NCI-H526 treated with DMSO at 0.1 percent for 48 hours (cell line): ENCODE measurements around the gene PFKFB4.
A peak's percentile ranks its signal among the peaks of the same experiment; 100 is the strongest.
"Not testable (repeated sequence)": the region's sequence is repeated elsewhere in the genome, so short reads cannot be mapped to it uniquely, and the experiment has no call there.

Experiments
- DNase-seq: peaks from one replicate; lab custom pipeline; 2025; lab: John Stamatoyannopoulos, UW

Gene PFKFB4

DNA sequence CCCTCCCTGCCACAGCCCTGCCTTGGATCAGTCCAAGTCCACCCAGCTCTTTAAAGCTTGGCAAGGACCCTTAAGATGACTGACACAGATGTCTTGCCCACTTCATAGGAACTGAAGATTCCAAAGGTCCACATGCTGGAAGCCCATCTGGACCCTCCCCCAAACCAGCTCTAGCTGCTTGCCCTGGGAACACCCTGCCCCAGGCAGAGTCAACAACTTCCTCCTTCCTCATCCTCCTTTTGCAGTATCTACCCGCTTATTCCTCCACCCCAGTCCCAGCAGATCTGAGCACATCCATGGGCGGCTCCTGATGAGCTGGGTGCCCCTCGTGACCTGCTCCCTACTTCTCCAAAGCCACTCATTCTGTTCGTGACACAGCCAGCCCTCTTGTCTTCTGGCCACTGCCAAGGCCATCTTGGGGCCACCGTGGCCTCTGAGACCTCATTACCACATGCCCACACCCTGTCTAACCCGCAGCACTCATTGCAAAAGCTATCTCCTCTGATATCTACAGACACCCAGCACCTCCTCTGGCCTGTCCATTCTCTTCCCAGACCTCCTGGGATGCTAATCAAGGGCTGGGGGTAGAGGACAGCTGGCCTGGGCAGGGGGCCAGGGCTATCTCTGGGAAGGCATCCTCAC, 2.0 kb upstream of the PFKFB4 start:
- no peak for DNase-seq

DNA sequence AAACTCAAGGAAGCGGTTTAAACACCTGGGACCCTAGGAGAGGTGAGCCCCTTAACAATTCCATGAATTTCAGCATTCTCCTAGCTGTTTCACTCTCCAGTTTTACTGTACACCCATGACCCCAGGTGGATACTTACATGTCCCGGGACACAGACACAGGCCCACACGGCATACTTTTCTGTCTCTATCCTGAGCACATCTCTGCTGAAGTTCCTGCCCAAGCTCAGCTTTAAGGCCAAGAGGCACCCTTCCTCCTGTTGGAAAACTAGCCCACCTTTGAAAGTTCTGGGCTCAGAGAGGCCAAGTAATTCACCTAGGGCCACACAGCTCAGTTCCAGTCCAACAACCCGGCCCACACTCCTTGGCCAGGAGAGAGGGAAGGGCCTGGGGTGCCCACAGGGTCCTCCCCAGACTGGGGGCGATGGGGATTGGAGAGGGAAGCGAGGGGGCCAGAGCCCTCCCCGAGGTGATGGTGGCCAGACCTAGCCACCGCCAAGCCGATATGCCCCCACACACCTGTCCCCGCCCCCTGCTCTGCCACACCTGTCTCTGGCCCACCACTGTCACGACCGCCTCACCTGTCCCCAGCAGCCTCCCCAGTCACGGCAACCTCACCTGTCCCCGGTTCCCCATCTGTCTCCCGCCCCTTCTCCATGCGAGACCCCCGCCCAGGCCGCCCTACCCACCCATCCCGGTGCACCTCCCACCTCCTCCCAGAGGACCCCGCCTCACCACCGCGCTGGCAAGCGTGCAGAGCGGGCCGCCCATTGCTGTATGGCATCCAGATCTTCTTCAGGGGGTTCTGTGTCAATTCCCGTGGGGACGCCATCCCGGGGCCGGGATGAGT, 431 bp downstream of the PFKFB4 start:
- DNase-seq = no peak

DNA sequence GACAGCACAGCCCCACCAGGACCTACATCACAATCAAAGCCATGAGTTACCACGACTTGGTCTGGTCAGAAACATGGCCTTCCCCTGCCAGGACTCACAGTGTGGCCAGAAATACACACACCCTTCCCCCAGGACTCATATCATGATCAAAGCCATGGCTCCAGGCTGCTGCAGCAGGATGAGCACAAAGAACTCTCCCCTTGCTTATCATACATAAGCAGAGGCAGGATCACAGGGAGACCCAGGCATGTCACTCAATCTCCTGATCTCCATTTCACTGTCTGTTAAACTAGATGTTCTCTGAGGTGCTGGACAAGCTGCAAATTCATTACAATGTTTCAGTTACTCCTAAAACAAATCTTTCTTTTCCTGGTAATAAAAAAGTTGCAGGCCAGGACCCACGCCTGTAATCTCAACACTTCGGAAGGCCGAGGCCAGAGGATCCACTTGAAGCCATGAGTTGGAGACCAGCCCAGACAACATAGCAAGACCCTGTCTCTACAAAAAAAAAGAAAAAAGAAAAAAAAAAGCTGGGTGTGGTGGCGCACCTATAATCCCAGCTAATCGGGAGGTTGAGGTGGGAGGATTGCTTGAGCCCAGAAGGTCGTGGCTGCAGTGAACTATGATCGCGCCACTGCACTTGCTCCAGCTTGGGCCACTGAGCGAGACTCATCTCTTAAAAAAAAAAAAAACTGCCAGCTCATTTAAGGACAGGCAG, 1.2 kb downstream of the PFKFB4 start:
- DNase-seq = no peak

DNA sequence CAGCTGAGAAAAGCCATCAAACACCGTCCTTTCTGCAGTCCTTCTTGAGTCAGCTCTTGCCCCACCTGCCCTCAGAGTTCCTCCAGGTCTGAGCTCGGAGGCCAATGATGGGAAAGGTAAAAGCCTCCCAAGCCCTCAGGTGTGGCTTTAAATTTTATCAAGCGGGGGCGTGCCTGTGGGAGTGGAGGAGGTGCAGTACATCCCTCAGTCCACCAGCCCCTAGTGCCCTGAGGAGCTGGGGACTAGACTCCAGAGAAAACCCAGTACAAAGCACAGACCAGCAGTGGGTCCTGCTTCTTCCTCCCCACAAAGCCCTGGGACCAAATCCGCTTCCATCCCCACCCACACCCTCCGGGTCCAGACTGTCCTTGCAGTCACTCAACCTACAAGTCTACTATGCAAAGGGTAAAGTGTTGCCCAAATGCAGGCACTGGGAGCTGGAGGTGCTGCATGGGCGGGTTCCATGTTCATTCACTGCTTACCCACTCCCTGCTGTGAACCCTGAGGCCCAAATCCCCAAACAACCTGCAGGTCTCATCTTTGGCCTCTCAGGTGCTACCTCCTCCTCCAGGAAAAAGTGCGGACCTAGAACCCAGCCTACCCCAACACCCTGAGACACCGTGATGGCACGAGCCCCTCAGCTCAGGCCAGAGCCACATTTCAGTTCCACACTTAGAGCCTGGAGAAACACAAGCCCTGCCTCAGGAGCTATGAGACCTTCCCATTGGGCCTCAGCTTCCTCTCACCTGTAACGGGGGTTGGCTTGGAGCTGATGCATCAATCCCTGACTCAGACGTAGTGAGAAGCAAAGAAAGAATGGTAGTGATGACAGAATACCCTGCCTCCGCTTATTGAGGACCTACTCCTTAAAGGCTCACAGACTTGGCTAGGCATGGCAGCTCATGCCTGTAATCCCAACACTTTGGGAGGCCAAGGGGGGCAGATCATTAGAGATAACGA, 2.4 kb downstream of the PFKFB4 start:
- DNase-seq = no peak

DNA sequence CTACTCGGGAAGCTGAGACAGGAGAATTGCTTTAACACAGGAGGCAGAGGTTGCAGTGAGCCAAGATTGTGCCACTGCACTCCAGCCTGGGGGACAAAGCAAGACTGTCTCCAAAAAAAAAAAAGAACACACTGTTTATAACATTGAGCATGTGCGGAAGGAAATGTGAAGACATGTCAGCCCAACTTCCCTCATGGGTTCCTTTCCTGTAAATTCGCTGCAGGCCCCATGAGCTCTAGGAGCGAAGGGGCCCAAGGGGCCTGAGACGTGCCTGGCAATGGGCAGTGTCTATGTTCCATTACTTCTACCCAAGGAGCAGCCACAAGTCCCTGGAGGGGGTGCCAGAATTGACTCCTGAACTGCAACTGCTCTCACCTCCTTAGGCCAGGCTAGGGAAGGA, 3.2 kb downstream of the PFKFB4 start:
- no peak for DNase-seq

DNA sequence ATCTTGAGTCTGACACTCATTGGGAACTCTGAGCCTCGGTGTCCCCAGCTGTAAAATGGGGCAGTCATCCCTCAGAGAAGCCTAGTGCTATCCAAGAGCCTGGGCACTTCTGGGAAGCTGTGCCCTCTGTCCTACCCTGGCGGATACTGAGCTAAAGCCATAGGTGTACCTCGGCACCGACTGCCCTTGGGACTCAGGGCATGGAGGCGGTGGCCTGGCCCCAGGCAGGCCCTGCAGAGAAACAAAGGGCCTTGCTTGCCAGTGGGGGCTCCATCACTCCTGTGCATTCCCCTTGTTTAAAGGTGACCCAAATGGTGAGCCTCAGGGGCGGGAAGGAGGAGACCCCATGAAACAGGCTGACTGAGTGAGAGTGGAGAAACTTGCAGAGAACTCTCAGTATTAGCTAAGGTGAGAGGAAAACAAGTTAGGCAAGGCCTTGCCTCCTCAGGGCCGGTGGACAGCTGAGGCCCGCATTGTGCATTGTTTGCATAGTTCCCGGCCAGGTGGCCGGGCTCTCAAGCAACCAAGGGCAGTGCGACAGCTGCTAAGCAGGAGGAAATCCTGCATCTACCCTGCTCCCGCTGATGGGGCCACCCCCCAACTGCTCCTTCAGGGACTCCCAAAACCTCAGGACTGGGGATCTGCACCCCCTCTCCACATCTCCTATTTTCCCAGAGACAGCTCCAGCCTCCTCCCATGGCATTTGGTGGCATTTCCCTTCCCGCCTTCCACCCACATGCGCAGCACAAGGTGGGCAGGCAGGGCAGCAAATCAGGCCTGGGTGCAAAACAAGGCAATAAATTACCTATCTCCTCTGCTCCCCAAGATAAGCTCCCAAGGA, 4.3 kb downstream of the PFKFB4 start:
- DNase-seq = no peak

DNA sequence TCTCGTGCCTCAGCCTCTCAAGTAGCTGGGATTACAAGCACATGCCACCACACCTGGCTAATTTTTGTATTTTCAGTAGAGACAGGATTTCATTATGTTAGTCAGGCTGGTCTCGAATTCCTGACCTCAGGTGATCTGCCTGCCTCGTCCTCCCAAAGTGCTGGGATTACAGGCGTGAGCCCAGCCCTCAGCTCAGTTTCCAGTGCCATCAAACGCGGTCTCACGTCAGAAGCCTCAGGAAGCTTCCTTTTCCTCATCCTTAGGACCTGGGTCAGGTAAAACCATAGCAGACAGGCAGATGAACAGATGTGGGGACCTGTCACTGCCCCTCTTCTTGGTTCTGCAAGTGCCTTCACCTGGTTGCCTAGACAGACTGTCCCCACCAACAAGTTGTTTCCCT, 5.0 kb downstream of the PFKFB4 start:
- not testable (repeated sequence) for DNase-seq

DNA sequence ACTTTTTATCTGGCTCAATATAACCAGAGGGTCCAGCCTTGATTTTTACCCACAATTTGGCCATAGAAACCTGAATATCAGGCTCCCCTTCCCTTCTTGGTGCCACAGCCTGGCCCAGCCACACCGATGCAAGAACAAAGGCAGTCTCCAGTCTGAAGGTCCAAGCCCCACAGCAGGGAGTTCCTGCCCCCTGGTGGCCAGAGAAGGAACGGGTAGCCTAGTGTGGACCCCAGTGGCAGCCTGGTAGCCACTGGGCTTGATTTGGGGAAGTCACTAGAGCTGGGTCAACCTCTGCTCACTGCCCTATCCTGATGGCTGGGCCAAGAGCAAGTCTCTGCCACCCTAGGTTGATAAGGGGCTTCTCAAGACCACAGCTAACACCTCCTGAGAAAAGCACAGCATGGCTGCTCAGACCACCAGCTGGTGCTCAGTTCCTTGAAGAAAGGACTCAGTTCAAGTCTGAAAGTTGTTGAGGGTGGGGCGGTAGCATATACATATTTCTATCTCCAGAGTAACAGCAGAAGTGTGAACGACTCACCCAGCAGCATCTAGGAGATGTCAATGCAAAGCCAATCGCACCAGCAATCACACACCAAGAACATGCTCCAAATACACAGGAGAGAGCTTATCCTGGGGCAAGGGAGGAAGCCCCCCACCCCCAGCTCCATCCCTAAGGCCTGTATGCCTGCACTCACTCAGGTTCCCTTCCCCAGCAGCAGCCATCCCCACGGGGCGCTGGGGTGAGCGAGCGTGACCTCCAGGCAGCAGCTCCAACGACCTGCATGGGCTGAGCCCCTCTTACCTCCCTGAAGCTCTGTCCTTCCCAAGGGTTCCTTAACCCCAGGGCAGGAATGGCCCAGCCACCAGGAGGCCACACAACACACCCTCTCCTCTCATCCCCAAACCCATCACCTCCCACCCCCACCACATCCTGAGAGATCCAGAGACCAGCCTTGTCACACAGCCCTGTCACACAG, 7.6 kb downstream of the PFKFB4 start:
- peak; percentile 69 for DNase-seq

DNA sequence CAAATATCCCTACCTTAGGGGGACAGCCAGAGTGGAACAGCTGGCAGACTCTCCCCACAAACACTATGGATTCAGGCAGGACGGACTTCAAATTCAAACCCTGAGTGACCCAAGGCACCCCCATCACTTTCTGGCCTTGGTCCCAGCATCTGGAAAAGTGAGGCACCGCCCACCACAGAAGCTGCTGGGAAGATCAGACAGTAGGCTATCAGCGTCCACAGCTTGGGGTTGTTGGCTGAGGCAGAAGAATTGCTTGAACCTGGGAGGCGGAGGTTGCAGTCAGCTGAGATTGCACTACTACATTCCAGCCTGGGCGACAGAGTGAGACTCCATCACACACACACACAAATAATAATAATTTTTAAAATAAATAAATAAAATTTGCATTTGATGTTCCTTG, 8.5 kb downstream of the PFKFB4 start:
- no peak for DNase-seq

DNA sequence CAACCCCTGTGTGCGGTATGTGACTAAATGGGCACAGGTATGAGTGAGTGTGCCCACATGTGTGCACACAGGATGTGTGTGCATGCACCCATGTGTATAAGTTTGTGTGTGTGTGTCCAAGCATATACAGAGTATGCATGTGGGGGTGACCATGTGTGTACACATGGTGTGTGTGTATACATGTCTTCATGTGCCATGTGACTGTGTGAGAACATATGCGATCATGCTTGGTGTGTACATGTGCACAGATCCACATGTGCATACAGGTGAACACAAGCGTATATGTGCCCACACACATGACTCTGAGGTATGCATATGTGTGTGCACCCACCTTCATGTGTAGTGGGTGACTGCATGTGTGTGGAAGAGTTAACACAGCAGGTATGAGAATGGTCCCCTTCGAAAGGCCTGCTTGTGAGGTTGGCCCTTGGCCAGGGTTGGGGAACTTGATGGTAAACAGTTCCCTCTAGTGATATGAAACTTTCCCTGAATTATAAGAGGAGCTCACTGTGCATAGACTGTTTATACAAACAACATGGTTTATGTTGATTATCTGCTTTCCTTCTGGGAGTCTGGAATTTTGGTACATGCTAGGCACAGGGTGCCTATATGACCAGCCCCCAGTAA, 10.3 kb downstream of the PFKFB4 start:
- DNase-seq = no peak

DNA sequence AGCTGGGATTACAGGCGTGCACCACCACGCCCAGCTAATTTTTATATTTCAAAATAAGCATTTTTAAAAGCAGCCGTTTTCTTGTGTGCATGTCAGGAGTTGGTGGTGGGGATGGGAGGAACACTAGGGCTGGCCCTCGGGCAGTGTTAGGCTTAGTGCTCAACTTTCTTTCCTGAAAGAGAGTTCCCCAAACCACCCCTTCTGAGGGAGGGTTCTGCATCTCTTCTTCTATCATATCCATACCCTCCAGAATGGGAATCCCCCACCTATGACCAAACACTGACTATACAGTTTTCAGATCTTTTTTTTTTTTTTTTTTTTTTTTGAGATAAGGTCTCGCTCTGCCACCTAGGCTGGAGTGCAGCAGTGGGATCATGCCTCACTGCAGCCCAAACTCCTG, 12.5 kb downstream of the PFKFB4 start:
- DNase-seq = no peak

DNA sequence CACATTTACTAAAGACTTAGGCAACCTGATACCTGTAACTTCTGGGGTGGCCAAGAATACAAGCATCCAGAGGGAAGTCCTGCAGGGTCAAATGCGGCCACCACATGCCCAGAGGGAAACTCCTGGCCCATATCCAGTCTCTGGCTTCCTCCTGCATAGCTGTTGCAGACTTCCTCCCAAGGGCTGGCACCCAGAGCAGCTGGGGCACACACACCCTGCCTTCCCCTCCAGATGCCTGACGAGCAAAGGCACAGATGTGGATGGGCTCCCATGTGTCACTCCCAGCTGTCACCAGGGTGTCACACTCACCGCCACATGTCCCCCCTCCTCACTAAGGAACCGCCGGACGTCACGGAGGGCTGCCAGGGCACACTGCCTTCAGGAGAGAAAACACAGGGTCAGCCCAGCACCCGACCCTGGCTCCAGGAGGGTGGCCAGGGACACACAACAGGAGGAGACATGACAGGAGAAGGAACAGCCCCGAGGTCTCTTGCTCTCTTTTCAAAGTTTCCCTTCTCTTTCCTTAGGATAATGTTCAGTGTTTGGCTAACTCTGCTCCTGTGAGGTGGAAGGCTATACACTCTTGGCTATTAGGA, 13.2 kb downstream of the PFKFB4 start:
- DNase-seq = no peak

DNA sequence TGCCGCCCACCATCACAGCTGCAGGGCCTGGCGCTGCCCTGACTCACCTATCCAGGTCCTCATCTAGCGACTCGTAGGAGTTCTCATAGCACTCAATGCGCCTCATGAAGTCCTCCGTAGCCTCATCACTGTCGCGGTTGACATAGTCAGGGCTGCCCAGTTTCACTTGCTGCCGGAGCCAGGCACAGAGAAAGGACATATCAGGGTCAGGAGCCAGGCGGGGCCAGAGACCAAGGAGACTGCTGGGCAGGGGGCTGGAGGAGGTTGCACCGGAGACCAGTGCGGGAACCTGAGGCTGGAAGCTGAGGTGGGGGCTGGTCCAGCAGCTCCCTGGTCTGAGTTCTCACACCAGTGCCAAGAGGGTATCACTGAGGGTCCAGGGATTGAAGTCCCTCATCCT, 18.2 kb downstream of the PFKFB4 start:
- DNase-seq = no peak

DNA sequence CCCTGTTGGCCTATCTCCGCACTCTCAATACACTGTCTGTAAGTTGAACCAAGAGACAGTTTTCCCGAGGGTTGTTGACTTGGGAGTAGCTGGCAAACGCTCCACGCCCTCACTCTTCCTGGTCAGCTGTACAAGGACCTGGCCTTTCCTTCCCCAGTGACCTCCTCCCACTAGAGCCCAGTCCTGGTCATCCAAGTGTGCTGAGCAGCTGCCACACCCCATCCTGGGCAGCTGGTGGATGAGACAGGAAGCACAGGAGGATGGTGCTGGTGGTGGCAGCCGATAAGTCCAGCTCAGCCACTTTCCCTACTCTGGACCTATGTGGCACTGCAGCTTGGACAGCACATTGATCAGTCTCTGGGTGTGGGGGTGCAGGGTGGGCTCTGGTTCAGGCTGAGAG, 19.8 kb downstream of the PFKFB4 start:
- DNase-seq = no peak

DNA sequence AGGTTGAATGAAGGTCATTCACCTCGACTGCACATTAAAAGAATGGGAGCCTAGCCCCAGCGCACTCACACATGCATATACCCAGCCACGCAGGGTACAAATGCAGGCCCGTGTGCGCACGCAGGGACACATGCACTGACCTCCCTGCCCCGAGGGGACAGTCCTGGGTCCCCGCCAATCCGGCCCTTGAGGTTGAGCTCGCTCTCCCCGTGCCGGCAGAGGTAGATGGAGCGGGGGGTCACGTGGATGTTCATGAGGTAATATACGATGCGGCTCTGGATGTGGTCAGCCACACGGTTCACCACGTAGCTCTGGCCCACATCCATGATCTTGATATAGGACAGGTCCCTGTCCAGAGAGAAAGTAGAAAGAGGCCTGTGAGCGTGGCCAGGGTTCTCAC, 20.5 kb downstream of the PFKFB4 start:
- DNase-seq = no peak

DNA sequence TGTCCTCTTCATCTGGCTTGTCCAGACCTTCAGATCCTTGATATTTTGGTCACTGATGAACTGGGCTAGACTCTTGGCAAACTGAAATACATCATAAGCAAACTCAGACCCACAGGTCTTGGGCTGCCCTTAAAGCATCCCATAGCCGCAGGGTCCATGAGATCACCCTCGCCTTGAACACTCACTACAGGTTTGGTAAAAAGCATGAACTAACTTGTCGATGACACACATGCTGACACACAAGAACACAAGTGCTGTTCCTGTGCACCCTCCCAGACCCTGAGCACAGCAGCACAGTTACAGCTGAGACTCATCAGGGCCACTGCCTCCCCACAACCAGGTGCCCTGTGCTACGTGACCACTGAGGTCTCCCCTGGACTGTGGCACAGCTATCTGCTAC, 21.0 kb downstream of the PFKFB4 start:
- no peak for DNase-seq

DNA sequence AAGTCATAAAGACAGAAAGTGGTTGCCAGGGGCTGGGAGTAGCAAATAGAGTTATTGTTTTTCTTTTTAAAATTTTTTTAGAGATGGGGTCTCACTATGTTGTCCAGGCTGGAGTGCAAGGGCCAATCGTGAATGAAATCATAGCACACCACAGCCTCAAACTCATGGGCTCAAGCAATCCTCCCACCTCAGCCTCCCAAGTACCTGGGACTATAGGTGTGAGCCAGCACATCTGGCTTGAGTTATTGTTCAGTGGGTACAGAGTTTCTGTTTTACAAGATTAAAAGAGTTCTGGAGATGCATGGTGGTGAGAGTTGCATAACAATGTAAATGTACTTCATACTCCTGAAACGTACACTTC, 23.6 kb downstream of the PFKFB4 start:
- no peak for DNase-seq

DNA sequence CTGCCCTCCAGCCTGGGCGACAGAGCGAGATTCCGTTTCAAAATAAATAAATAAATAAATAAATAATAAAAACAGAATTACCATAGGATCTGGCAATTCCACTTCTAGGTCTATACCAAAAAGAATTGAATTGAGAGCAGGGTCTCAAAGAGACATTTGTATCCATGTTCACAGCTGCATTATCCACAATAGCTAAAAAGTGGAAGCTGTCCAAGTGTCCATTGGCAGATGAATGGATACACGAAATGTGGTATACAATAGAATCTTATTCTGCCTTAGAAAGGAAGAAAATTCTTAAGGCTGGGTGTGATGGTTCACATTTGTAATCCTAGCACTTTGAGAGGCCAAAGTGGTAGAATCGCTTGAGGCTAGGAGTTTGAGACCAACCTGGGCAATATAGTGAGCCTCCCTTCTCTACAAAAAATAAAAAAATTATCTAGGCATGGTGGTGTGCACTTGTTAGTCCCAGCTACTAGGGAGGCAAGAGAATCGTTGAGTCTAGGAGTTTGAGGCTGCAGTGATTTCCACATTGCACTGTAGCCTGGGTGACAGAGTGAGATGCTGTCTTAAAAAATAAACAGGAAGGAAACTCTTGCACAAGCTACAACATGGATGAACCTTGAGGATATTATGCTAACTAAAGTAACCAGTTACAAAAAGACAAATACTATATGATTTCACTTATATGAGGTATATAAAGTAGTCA, 24.2 kb downstream of the PFKFB4 start:
- DNase-seq = no peak
